NCI-H524 treated with DMSO at 0.1 percent for 48 hours (cell line): ENCODE data around the gene CNEP1R1.
"Not testable (repeated sequence)": the region's sequence is repeated elsewhere in the genome, so short reads cannot be mapped to it uniquely, and the experiment has no call there.

Source experiments
- DNase-seq: peaks from one replicate; lab custom pipeline; 2025; lab: John Stamatoyannopoulos, UW

The CNEP1R1 gene, protein sequence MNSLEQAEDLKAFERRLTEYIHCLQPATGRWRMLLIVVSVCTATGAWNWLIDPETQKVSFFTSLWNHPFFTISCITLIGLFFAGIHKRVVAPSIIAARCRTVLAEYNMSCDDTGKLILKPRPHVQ

DNA sequence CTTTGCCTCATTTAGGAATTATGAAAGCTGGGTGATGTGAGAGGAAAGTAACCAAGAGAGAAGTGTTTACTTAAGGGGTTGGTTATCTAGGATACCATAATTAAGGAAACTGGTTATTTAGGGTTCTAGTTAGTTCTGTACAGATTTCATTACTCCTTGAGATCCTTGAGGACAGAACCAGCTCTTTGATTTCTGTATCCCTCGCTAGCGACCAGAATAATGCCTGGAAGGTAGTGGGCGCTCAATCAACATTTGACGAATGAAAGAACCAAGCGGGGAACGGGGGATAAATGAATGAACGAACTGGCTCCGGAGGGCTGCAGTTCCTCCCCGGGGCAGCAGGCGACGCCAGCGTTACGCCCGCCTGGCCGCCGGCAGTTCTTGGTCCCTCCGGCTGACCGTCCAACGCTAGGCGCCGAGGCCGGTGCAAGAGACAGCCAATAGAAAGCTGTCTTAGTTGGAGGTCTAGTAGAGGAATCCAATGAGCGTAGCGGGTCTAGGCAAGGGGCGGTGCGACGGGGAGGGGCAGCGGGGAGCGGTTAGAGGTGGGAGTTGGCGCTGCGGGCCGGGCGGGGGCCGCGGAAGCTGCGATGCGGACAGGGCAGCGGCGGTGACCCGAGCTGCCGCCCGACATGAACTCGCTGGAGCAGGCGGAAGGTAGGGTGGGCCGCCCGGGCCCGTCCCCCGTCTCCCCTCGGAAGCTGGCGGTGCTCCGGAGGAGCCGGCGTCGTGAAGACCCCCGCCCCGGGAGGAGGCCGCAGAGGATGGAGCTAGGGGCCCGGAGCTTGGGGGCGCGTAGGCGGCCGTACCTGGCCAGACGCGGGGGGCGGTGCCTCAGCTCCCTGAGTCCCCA is at the start of gene CNEP1R1:
CNEP1R1 (plus strand) TSS at position 542 of the 853 bp plus-strand sequence; CDS start at position 633, 91 bp downstream.
- peak; percentile 92 for DNase-seq

DNA sequence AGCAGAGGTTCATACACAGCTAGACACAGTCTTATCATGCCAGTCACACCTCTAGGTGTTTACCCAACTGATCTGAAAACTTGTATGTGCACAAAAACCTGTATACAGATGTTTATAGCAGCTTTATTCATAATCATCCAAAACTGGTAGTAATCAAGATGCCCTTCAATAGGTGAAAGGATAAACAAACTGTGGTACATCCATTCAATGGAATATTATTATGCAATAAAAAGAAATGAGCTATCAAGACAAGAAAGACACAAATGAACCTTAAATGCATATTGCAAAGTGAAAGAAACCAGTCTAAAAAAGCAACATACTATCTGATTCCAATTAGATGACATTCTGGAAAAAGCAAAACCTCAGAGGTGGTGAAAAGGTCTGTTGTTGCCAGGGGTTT is 47.6 kb upstream of the CNEP1R1 start:
- no peak for DNase-seq

DNA sequence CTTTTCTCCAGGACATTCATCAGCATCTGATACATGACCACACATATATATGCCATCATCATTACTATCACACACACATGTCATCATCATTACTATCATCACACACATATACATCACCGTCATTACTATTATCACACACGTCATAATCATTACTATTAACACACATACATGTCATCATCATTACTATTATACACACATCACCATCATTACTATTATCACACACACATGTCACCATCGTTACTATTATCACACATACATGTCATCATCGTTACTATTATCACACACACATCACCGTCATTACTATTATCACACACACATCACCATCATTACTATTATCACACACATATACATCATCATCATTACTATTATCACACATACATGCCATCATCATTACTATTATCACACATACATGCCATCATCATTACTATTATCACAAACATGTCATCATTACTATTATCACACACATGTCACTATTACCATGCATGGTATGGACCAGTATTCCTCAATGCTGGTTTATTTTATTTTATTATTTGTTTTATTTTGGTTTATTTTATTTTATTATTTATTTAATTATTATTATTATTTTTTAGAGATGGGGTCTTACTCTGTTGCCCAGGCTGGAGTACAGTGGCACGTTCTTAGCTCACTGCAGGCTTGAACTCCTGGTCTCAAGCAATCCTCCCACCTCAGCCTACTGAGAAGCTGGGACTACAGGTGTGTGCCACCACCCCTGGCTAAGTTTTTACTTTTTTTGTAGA is 46.3 kb upstream of the CNEP1R1 start:
- DNase-seq: no peak

DNA sequence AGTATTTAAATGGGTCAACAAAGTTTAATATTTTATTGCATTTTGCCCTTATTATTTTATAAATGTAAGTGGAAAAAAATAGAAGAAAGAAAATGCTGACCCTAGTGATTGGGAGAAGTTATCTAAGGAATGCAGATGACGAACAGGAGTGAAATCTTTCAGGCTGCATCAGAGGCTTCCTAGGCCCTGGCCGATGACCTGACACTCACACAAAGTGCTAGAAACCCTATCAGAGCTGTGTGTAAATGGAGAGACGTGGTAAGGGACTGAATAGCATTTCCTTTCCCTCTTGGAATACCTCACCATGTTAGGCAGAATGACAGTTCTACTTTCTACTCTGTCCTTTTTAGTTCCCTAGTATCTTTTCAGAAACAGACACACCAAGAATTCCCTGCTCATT is 44.9 kb upstream of the CNEP1R1 start:
- DNase-seq: no peak

DNA sequence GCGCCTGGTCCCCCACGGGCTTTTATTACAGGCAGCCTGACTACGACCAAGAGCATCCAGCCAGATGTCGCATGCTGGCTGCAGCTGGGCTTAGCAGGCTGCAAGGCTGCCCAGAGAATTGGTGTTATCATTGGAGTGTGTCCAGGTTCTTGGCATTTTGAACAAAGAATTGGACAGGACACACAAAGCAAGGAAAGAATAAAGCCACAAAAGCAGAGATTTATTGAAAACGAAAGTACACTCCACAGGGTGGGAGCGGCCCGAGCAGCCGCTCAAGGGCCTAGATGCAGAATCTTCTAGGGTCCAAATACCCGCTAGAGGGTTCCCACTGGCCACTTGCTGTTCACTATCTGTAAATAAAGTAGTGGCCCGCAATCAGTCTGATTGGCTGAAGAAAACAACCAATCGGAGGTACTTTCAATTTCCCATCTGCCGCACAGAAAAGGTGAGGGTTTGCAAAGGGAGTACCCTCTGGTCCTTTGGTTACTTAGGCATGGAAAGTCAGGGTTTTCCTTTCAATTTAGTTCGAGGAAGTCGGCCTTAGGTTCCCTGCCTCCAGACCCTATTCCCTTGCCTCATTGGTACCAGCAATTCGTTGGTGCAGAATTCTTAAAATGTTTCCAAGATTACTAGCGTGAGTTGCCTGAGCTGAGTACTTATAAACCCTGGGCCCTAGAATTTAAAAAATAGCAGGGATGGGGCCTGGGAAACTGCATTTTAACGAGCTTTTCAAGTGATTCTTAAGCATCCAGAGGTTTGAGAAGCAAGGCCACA is 38.5 kb upstream of the CNEP1R1 start:
- no peak for DNase-seq

DNA sequence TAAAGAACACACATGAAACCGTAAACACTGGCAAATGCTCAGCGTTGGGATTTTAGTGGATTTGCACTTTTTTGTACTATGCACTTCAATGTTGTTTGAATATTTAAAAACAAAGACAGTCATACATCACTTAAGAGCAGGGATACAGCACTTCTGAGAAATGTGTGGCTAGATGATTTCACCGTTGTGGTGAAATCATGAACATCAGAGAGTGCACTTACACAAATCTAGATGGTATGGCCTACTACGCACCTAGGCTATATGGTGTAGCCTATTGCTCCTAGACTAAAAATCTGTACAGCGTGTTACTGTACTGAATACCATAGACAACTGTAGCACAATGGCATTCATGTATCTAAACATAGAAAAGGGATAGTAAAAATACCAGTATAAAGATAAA is 37.6 kb upstream of the CNEP1R1 start:
- no peak for DNase-seq

DNA sequence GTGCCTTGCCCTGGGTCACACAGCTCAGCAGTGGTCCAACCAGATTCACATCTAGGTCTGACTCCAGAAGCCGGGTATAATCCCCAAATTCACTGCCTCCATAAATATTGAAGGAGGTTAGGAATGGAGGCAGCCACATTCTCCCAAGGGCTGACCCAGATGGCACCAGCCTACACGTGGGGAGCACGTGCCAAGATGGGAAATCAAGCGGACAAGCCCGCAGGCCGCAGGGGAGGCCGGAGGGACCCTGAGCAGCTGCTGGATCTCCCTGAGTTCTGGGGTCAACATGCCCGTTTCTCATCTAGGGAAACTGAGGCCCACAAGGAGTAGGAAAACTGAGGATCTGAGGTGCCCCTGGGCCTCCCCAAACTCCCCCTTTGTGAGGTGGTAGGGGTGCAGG is 32.2 kb upstream of the CNEP1R1 start:
- no peak for DNase-seq

DNA sequence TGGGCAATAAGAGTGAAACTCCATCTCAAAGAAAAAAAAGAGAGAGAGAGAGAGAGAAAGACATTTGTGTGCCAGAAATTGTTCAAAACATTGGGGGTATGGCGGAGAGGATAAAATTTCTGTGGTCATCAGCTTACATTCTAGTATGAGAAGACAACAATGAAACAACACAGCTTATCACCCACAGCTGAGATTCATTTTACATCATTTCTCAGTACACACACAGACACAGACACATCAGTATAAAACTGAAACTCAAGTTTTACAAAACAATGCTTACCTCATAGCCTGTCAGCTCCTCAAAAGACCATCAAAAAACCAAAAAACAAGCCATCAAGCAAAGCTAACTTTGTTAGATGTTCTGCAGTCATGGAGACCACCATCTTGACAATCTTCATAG is 31.4 kb upstream of the CNEP1R1 start:
- no peak for DNase-seq

DNA sequence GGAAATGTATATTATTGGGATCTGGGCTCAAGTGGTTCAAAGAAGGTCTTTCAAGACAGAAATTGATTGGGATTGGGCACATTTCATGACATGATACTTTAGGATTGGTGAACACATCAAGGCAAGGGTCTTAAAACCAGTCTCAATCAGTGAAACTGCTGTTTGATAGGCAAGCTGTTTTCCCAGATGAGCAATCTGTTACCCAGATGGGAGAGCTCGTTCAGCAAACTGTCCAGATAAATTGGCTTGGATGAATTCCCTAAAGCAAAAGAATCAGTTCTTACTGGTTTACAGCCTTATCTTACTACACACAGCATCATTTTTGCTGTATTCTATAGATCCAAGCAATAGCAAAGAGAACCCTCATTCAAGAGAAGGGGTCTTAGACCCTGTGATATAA is 31.0 kb upstream of the CNEP1R1 start:
- peak; percentile 29 for DNase-seq

DNA sequence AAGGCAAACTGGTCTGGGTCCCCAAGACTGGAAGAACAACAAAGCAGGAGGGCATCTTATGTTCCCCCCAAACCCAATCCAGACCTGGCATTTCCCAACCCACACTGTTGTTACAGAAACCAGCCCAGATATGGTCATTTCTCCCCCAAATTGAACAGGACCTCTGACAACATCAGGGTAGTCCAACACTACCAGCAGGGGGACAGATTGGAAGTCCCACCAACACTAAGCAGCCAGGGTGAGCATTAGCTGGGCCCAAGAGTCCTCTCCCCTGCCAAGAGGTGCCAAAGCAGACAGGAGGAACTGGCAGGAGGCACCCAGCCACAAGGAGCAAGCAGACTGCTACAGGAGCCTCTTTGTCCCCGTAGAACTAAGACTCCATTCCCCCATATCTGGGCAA is 29.3 kb upstream of the CNEP1R1 start:
- no peak for DNase-seq

DNA sequence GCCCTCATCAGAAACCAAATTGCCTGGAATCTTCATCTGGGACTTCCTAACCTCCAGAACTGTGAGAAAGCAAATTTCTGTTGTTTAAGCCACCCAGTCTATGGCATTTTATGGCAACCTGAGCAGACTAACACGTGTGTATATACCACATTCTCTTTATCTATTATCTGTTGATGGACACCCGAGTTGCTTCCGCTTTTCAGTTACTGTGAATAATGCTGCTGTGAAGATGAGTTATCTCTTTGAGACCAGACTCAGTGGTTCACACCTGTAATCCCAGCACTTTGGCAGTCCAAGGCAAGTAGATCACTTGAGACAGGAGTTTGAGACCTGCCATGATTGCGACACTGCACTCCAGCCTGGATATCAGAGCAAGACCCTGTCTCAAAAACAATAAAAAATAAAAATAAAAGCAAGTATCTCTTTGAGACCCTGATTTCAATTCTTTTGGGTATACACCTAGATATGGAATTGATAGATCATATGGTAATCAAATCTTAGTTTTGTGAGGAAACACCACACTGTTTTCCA is 27.2 kb upstream of the CNEP1R1 start:
- DNase-seq: no peak

DNA sequence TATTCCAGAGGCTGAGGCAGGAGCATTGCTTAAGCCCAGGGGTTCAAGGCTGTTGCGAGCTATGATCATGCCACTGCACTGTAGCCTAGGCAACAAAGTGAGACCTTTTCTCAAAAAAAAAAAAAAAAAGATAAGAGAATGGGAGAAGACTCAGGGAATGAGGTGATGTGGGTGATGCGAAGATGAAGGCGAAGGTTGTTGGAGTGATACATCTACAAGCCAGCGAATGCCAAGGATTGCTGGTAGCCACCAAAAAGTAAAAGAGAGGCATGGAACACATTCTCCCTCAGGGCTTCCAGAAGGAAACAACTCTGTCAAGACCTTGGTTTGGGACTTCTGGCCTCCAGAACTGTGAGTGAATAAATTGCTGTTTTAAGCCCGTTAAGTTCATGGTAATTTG is 26.0 kb upstream of the CNEP1R1 start:
- DNase-seq: no peak

DNA sequence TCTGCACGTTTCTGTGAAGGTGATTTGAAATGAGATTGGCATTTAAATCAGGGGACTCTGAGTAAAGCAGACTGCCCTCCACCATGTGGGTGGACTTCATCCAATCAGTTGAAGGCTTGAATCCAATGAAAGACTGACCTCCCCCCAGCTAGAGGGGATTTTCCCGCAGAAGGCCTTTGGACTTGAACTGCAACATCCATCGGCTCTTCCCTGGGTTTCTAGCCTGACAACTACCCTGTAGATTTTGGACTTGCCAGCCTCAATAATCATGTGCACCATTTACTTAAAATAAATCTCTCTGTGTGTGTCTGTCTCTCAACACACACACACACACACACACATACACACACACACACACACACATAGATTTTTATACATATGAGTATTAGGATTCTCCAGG is 23.9 kb upstream of the CNEP1R1 start:
- no peak for DNase-seq

DNA sequence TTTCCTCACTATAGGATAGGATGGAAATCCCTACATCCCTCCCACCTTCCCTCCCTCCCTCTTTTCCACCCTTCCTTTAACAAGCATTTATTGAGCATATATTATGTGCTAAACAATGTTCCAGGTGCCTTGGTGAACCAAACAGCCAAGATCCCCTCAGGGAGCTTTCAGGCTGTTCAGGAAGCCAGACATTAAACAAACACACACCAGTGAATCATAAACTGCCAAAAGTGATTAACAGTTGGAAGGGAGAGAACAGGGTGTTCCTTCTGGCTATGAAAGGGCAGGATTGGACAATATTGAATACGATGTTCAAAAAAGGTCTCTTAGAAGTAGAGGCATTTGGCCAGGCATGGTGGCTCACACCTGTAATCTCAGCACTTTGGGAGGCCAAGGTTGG is 22.8 kb upstream of the CNEP1R1 start:
- DNase-seq: no peak

DNA sequence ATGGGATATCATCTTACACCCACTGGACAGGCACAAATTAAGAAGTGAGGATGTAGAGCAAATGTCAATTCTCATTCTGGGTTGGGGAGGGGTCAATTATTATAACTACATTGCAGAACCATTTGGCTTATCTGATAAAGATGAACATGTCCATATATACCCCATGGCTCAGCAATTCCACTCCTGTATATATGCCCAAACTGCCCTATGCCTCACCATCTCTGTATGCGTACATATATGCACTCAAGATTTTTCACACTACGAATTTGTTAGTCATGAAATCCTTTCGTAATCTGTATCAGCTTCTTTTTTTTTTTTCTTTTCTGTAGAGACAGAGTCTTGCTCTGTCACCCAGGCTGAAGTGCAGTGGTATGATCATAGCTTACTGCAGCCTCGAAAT is 20.8 kb upstream of the CNEP1R1 start:
- no peak for DNase-seq

DNA sequence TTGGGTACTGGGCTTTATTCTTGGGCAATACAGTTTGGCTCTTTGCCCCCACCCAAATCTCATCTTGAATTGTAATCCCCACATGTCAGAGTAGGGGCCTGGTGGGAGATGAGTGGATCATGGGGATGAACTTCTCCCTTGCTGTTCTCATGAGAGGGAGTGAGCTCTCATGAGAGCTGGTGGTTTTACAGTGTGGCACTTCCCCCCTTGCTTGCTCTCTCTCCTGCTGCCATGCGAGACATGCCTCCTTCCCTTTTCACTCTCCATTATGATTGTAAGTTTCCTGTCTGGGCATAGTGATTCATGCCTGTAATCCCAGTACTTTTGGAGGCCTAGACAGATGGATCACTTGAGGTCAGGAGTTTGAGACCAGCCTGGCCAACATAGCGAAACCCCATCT is 18.1 kb upstream of the CNEP1R1 start:
- DNase-seq: no peak

DNA sequence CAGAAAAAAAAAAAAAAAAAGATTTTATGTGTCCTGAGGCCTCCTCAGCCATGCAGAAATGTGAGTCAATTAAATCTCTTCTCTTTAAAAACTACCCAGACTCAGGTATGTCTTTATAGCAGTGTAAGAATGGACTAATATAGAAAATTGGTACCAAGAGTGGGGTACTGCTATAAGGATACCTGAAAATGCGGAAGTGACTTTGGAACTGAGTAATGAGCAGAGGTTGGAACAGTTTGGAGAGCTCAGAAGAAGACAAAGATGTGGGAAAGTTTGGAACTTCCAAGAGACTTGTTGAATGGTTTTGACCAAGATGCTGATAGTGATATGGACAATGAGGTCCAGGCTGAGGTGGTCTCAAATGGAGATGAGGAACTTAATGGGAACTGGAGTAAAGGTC is 17.3 kb upstream of the CNEP1R1 start:
- DNase-seq: no peak

DNA sequence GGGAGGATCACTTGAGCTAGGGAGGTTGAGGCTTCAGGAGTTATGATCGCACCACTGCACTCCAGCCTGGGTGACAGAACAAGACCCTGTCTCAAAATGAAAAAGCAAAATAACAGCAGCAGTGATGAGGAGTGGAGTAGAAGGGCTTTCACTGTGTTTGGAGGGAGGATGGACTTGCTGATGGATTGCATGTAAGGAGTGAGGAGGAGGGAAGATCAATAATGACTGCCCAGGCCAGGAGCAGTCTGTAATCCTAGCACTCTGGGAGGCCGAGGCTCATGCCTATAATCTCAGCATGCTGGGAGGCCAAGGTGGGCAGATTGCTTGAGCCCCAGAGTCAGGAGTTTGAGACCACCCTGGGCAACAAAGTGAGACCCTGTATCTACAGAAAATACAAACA is 14.8 kb upstream of the CNEP1R1 start:
- DNase-seq: no peak

DNA sequence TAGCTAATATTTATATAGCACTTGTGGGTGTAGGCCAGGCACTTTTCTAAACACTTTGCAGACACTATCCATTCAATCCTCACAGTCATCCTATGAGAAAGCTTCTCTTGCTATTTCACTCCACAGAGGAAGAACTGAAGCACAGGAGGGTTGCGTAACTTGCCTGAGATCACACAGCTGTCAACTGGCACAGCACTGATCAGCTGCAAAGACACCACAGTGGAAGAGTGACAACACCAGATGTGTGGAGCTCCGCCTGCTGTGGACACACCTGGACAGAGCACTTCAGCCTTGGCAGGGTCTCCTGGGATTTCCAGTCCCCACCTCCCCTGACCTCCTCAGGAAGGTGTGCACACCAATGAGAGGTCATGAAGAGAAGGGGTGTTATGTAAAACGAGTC is 13.3 kb upstream of the CNEP1R1 start:
- DNase-seq: no peak

DNA sequence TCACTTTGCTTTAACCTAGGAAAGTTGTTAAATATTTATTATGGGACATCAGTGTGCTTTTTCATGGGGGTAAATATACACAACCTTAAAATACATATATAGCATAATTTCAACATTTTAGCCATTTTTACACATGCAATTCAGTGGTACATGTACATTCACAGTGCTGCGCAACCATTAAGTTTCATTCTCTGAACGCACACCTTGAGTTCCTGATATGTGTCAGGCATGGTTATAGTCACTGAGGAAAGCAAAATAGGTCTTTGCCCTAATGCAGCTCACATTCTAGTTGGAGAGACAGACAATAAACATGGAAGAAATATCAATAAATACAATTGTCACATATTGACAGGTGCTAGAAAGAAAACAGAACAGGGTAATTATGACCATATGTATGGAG is 12.8 kb upstream of the CNEP1R1 start:
- DNase-seq: no peak

DNA sequence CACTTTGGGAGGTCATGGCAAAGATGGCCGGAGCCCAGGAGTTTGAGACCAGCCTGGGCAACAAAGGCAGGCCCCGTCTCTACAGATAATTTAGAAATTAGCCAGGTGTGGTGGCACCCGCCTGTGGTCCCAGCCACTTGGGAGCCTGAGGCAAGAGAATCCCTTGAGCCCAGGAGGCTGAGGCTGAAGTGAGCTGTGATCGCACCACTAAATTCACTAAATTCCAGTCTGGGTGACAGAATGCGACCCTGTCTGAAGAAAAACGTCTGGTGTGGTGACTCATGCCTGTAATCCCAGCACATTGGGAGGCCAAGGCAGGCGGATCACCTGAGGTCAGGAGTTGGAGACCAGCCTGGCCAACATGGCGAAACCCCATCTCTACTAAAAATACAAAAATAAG is 10.8 kb upstream of the CNEP1R1 start:
- DNase-seq: not testable (repeated sequence)

DNA sequence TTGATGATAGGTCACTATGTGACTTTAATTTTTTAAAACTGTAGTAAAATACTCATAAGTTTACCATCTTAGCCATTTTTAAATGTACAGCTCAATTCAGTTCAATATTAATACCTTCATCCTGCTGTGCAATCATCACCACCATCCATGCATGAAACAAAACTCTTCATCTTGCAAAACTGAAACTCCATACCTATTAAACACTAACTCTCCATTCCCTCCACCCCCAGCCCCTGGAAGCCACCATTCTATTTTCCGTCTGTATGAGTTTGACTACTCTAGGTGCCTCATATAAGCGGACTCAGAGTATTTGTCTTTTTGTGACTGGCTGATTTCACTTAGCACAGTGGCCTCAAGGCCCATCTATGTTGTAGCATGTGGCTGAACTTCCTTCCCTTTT is 9.4 kb upstream of the CNEP1R1 start:
- DNase-seq: no peak
